ENCODE measurements around the gene UGT1A3.

UGT1A3 gene

GRCh38 chr2:233793465-233794127 is 64.8 kb downstream of the UGT1A3 start:
- H3K4me3 ChIP-seq (ENCODE audit: control insufficient read depth, low read depth, low read length), result no peak overlapping the region
- TF ChIP-seq, protein P1, sequence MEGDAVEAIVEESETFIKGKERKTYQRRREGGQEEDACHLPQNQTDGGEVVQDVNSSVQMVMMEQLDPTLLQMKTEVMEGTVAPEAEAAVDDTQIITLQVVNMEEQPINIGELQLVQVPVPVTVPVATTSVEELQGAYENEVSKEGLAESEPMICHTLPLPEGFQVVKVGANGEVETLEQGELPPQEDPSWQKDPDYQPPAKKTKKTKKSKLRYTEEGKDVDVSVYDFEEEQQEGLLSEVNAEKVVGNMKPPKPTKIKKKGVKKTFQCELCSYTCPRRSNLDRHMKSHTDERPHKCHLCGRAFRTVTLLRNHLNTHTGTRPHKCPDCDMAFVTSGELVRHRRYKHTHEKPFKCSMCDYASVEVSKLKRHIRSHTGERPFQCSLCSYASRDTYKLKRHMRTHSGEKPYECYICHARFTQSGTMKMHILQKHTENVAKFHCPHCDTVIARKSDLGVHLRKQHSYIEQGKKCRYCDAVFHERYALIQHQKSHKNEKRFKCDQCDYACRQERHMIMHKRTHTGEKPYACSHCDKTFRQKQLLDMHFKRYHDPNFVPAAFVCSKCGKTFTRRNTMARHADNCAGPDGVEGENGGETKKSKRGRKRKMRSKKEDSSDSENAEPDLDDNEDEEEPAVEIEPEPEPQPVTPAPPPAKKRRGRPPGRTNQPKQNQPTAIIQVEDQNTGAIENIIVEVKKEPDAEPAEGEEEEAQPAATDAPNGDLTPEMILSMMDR (IDR thresholded peaks at IDR 0.05; ENCODE audit: control insufficient read depth, insufficient read depth, low read depth, low read length, missing control alignments), result no peak
- no peak for DNase-seq (ENCODE audit: low read depth)

GRCh38 chr2:233794128-233794658 is 65.4 kb downstream of the UGT1A3 start:
- TF ChIP-seq, protein P1 (IDR thresholded peaks at IDR 0.05; ENCODE audit: control insufficient read depth, insufficient read depth, low read depth, low read length, missing control alignments), result no peak
- no peak overlapping the region for H3K4me3 ChIP-seq (ENCODE audit: control insufficient read depth, low read depth, low read length)
- no peak for DNase-seq (ENCODE audit: low read depth)

DNA sequence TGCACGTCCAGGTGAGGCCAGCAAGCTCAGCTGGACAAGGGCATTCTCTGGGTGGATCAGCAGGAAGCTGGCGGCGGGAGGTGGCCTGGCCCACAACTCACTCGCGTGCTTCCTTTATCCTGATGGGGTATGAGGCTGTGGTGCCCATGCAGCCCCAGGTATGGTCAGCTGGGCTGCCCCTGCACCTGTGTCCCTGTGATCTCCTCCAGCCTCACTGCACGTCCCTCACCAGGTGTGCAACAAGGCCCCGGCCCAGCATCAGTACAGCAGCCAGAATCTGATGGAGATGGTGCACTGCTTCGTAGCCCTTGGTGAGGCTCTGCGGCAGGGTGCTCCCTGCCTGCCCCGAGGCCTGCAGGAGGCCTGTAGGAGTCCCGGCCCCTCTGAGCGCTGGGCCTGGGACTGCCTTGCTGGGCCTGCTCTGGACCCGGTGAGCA is 66.9 kb downstream of the UGT1A3 start:
- TF ChIP-seq, protein P1 (IDR thresholded peaks at IDR 0.05; ENCODE audit: control insufficient read depth, insufficient read depth, low read depth, low read length, missing control alignments), result no peak
- no peak overlapping the region for H3K4me3 ChIP-seq (ENCODE audit: control insufficient read depth, low read depth, low read length)
- DNase-seq (ENCODE audit: low read depth), result no peak

- TF ChIP-seq, protein P1 (IDR thresholded peaks at IDR 0.05; ENCODE audit: control insufficient read depth, insufficient read depth, low read depth, low read length, missing control alignments), result no peak
- no peak overlapping the region for H3K4me3 ChIP-seq (ENCODE audit: control insufficient read depth, low read depth, low read length)
- no peak for DNase-seq (ENCODE audit: low read depth)
These were observed 67.4 kb downstream of the UGT1A3 start for GRCh38 chr2:233796254-233796653.

- H3K4me3 ChIP-seq (ENCODE audit: control insufficient read depth, low read depth, low read length), result no peak overlapping the region
- TF ChIP-seq, protein P1 (IDR thresholded peaks at IDR 0.05; ENCODE audit: control insufficient read depth, insufficient read depth, low read depth, low read length, missing control alignments), result no peak
- DNase-seq (ENCODE audit: low read depth), result no peak
These were observed 69.7 kb downstream of the UGT1A3 start for GRCh38 chr2:233798335-233799086.

DNA sequence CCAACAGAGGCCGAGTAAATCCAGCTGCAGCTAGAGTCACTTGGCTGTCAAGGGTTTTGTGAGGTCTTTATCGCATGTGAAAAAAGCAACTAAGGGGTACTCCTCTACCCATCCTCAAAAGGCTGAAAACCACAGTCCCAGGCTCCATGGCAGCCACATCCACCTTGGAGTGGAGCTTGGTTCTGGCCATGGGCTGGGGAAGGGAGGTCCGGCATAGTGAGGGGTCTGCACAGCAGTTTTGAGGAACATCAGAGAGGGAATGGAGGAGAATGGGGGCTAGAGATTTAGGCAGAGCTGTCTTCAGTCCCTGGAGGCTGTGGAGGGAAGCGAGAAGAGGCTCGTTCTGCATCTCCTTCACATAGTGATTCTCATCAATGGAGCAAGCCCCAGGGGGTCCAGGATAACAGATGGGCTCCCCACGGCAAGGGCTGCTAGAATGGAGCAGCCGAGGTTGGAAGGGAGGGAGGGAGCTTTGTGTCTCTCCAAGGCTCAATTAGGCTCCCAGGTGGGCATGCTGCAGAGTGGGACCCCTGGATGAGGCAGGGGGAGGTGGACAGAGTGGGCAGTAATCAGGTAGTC is 70.3 kb downstream of the UGT1A3 start:
- TF ChIP-seq, protein P1 (IDR thresholded peaks at IDR 0.05; ENCODE audit: control insufficient read depth, insufficient read depth, low read depth, low read length, missing control alignments), result no peak
- no peak for DNase-seq (ENCODE audit: low read depth)
- no peak overlapping the region for H3K4me3 ChIP-seq (ENCODE audit: control insufficient read depth, low read depth, low read length)
